ENCODE results near the gene NTNG1.
"Not testable (repeated sequence)": the region's sequence is repeated elsewhere in the genome, so short reads cannot be mapped to it uniquely, and the experiment has no call there.

NTNG1 gene

DNA sequence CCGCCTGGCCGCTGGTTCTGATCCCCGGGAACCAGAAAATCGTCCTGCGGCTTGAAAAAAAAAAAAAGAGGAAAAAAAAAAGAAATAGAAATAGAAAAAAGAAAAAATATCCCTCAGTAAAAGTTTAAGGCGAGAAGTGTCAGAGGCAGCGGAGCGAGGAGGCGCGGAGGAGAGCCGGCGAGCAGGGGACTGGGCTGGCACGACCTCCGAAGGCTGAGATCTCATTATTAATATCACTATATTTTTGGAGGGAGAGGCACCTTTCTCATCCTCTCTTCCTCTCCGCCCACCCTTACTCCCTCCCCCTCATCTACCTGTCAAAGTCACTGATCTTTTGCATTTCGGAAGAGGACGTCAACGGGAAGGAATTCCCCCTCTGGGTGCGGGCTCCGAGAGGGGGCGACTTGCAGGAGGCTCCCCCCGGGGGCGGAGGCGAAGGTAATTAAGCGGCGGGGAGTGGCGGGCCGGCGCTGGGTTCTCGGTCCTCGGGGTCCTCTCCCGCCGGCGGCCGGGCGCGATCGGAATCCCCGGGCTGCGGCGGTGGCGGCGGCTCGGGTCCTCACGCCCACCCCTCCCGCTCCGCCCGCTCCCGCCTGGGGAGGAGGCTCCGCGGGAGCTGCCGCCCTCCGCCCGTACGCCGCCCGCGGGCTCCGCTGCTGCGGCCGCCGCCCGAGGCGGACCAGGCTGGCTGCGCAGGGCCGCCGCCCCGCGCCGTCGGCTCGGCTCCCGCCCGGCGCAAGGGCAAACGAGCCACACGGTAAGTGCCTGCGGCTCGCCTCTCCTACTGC lies at the start of gene NTNG1:
NTNG1 (plus strand) TSS at position 337 of the 788 bp plus-strand sequence.
- DNase-seq (ENCODE audit: low read depth in 1 of 2, low spot score in 1 of 2) = no peak

DNA sequence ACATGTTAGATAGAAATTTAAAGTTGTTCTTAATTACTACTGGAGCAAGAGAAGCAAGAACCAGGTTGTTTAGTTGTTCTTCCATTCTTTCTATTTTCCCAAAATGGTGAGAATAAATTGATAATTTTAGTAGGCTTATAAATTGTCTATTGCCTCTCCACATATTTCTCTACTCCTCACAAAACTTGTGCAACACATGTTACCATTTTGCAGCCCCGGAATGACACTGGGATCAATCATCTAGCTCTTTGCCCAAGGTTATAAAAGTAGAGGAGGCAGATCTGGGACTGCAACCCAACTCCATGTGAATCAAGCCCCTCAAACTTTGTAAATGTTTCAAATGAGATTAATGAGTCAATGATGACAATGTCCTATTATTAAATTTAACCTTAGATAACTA lies 49.4 kb upstream of the NTNG1 start:
- DNase-seq (ENCODE audit: low read depth in 1 of 2, low spot score in 1 of 2) = no peak

GRCh38 chr1:107093395-107093794 lies 47.4 kb upstream of the NTNG1 start:
- not testable (repeated sequence) for DNase-seq (ENCODE audit: low read depth in 1 of 2, low spot score in 1 of 2)

GRCh38 chr1:107095647-107096046 lies 45.2 kb upstream of the NTNG1 start:
- DNase-seq (ENCODE audit: low read depth in 1 of 2, low spot score in 1 of 2) = no peak

- no peak for DNase-seq (ENCODE audit: low read depth in 1 of 2, low spot score in 1 of 2)
These were observed 44.1 kb upstream of the NTNG1 start for GRCh38 chr1:107096690-107097089.

- DNase-seq (ENCODE audit: low read depth in 1 of 2, low spot score in 1 of 2) = no peak
These were observed 41.9 kb upstream of the NTNG1 start for GRCh38 chr1:107098961-107099360.

GRCh38 chr1:107100331-107100984 lies 40.4 kb upstream of the NTNG1 start:
- DNase-seq (ENCODE audit: low read depth in 1 of 2, low spot score in 1 of 2) = no peak

DNA sequence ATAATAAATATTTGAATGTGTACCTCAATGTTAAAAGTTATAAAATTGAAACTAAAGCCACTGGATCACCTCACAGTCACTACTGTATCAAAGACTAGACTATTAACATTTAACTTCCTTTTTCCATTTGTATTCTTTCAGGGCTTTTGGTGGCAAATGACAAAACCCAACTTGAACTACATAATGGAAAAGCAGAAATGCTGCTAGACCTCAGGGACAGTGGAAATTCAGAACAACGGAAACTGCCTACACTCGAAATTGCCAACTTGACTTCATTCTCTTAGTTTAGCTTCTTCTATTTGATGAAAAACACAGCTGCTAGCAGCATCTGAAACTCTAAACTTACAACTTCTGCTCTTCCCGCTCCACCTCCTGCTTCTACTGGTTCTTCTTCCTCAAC lies 34.9 kb upstream of the NTNG1 start:
- no peak for DNase-seq (ENCODE audit: low read depth in 1 of 2, low spot score in 1 of 2)

DNA sequence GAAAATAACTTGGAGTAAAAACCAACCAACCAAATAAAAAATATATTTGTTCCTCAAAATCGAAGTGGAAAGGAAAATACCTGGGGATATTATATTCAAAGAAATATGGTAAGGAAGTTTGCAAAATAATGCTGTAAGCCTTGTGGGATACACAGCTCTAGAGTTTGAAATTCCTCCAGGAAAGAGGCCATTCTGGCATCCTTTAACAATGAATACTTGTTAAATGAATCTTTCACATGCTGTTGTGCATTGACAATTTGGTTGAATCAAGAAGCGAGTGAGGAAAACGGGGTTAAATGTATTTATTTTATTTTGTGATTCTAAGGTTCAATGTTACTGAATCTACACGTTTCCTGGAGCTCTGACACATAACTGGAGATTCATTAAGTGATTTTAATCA lies 30.5 kb upstream of the NTNG1 start:
- DNase-seq (ENCODE audit: low read depth in 1 of 2, low spot score in 1 of 2) = no peak

DNA sequence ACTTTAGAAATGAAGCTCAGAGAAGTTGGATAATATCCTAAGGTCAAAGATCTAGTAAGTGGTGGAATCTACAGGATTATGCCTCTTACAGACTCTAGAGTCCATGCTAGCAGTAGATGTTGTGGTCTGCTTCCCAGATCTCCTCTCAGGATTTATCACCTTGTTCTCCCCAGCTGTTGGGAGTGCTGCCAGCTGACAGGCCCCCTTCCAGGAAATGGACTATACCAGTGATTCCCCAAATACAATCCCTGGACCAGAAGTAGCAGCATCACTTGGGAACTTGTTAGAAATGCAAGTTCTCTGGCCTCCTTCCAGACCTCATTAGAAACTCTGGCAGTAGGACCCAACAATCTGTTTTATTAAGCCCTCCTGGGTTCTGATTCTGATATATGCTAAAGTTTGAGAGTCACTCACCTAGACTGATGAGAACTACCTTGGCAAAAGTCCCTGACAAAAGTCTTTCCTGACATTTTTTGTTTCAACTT lies 24.5 kb upstream of the NTNG1 start:
- no peak for DNase-seq (ENCODE audit: low read depth in 1 of 2, low spot score in 1 of 2)

GRCh38 chr1:107122225-107122624 lies 18.6 kb upstream of the NTNG1 start:
- no peak for DNase-seq (ENCODE audit: low read depth in 1 of 2, low spot score in 1 of 2)

GRCh38 chr1:107123741-107124140 lies 17.1 kb upstream of the NTNG1 start:
- no peak for DNase-seq (ENCODE audit: low read depth in 1 of 2, low spot score in 1 of 2)

- no peak for DNase-seq (ENCODE audit: low read depth in 1 of 2, low spot score in 1 of 2)
These were observed 16.1 kb upstream of the NTNG1 start for GRCh38 chr1:107124694-107125093.

GRCh38 chr1:107132195-107132594 lies 8.6 kb upstream of the NTNG1 start:
- no peak for DNase-seq (ENCODE audit: low read depth in 1 of 2, low spot score in 1 of 2)

GRCh38 chr1:107132780-107133179 lies 8.1 kb upstream of the NTNG1 start:
- DNase-seq (ENCODE audit: low read depth in 1 of 2, low spot score in 1 of 2) = no peak

- no peak for DNase-seq (ENCODE audit: low read depth in 1 of 2, low spot score in 1 of 2)
These were observed 5.4 kb upstream of the NTNG1 start for GRCh38 chr1:107135463-107135862.

DNA sequence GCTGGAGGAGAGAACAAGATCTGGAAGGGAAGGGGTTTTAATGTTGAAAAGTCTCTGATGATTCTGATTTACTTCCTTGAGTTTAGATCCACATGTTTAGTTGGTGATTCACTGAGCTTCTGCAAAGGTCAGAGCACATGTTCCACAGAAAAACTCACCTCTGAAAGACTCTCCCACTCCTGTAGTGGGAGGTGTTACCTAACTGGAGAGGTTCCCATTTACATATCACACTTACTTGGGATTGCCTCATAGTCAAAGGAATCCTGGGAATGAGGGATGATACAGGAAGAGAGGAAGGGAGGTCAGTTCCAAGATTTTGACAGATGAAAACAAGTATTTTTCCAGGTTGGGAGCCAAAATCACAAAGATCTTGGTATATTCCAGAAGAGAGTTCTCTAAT lies 2.7 kb upstream of the NTNG1 start:
- DNase-seq (ENCODE audit: low read depth in 1 of 2, low spot score in 1 of 2) = no peak

GRCh38 chr1:107138767-107139445 lies 1.9 kb upstream of the NTNG1 start:
- DNase-seq (ENCODE audit: low read depth in 1 of 2, low spot score in 1 of 2) = no peak

DNA sequence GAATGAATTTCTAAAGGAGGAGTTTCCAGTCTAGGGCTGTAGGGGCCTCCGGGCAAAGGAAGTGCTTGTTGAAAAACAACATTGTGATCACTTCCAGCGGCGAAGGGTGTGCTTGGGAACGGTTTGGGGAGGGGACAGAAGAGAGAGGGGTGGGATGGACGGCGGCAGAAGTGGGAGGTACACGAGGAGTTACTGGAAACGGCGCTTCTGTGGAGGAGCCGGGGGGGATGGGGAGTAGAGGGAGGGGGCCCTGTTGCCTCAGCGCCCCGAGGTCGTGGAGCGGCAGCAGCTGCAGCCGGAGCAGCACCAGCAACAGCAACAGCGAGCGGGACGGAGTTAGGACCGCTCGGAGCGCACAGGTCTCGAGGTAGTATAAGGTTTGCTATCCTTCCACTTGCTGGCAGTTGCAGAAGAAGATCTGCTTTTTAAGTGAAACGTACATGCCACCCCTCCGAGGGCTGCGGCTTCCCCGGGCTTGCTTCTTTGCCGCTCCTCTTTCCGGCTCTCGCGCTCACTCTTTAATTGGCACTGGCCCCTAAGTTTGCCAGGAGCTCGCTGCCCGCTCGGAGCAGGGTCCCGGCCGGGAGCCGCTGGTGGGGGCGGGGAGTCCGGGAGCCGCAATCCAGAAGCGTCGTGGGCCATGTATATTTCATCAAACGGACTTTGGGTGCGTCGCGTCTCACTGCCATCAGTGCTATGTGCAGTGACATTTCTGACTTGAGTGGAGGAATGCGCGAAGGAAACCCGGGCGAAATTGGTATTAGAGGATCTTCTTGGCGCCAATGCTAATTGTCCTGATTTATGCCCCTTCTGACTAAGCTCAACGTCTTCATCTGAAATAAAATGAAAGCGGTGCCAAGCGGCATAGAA lies 771 bp upstream of the NTNG1 start:
- no peak for DNase-seq (ENCODE audit: low read depth in 1 of 2, low spot score in 1 of 2)

GRCh38 chr1:107141491-107142126 lies 770 bp downstream of the NTNG1 start:
- no peak for DNase-seq (ENCODE audit: low read depth in 1 of 2, low spot score in 1 of 2)

- no peak for DNase-seq (ENCODE audit: low read depth in 1 of 2, low spot score in 1 of 2)
These were observed 1.3 kb downstream of the NTNG1 start for GRCh38 chr1:107142140-107142542.
